GM21360 (cell line): ENCODE measurements around the gene ENAM.

ENCODE experiments used
- ATAC-seq: cut with Tn5 transposase; IDR thresholded peaks from one replicate; pipeline ENCODE4 v1.9.1; 2021; ENCODE audit warnings: mild to moderate bottlenecking, moderate library complexity; ENCODE audit not compliant: unreplicated experiment

Gene ENAM, protein sequence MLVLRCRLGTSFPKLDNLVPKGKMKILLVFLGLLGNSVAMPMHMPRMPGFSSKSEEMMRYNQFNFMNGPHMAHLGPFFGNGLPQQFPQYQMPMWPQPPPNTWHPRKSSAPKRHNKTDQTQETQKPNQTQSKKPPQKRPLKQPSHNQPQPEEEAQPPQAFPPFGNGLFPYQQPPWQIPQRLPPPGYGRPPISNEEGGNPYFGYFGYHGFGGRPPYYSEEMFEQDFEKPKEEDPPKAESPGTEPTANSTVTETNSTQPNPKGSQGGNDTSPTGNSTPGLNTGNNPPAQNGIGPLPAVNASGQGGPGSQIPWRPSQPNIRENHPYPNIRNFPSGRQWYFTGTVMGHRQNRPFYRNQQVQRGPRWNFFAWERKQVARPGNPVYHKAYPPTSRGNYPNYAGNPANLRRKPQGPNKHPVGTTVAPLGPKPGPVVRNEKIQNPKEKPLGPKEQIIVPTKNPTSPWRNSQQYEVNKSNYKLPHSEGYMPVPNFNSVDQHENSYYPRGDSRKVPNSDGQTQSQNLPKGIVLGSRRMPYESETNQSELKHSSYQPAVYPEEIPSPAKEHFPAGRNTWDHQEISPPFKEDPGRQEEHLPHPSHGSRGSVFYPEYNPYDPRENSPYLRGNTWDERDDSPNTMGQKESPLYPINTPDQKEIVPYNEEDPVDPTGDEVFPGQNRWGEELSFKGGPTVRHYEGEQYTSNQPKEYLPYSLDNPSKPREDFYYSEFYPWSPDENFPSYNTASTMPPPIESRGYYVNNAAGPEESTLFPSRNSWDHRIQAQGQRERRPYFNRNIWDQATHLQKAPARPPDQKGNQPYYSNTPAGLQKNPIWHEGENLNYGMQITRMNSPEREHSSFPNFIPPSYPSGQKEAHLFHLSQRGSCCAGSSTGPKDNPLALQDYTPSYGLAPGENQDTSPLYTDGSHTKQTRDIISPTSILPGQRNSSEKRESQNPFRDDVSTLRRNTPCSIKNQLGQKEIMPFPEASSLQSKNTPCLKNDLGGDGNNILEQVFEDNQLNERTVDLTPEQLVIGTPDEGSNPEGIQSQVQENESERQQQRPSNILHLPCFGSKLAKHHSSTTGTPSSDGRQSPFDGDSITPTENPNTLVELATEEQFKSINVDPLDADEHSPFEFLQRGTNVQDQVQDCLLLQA

DNA sequence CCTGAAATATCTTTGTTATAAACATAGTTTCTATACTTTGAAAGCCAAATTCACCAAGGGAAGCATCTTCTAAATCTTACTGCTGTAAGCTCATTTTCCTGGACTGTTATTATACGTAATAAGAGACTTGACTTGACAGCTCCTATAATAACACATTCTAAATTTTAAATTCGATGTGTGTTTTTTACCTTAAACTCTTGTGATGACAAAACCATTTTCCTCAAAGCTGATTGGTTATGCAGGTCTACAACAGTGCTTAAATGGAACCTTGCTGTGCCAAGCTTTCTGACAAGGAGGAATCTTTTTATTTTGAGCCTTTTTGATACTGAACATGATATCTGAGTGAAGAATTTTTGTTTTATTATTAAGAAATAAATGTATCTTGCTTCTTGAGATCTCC is at the start of gene ENAM:
Gene ENAM, plus strand, starts transcription at position 301 of the 400 bp plus-strand sequence. CDS start 757 bp downstream, outside the sequence.
- no peak for ATAC-seq

DNA sequence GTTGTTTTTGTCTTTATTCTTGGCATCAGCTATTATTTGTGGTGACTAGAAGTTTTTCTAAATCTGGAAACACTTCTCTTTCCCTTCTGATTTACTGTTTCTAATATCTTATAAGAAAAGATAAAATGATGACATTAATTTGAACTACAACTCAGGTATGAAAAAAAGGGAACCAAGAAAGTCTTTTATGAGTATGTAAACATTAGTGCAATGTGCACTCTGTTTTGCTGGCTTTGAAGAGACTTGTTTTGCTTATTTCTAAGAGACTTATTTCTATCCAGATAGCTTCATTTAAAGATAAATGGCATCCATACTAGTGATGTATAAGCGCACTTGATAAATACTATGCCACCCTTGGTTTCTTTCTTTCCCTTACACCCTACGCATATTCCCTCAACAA is 46.6 kb upstream of the ENAM start:
- ATAC-seq = no peak

DNA sequence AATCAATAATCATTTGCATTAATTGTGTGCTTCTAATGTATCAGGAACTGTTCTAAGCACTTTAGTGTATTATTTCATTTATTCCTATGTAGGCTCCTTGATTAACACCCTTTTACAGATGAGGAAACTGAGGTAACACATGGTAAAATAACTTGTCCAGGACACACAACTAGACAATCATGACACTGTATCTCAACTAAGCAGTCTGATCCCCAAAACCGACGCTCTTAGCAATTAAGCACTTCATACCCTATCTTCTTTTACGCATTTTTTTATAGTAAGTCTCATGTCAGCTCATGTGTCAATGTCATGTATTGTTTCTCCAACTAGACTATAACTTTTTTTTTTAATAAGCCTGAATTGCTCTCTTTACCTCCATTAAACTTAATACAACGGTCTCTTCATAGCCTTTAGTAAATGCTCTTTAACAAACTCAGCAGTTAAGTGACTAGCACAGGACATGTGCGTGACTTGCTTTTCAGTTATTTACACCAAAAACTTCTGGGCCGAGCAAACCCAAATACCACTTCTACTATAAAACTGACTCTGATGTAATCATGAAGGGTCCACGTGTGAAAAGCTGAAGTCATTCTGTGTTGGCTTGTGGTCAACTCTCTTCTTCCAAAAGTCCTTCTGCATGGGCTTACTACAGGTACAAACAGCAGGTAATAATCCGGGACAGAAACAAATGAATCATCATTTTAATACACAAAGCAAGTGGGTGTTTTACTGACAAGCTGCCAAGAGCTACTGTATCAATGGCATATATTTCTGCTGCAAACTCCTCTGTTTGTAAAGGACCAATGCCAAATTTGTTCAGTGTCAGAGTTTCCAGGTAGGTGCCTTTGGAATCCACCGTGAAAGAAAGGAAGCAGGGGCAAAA is 44.4 kb upstream of the ENAM start:
- ATAC-seq = no peak

DNA sequence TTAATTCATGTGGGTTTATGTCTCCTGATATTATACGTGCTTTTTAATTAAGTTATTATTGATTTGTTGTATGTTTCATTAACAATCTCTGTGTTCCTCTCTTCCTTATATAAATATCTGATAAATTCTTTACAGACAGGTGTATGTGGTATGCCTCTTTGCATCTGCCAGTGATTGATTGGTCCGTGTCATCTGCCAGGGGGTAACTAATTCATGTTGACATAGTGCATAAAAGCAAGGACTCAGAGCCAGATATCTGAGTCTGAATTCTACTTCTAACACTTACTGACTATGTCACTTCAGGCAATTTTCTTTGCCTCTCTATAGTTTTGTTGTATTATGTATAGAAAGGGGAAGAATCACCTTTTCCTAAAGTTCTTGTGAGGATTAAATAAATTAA is 41.7 kb upstream of the ENAM start:
- no peak for ATAC-seq

DNA sequence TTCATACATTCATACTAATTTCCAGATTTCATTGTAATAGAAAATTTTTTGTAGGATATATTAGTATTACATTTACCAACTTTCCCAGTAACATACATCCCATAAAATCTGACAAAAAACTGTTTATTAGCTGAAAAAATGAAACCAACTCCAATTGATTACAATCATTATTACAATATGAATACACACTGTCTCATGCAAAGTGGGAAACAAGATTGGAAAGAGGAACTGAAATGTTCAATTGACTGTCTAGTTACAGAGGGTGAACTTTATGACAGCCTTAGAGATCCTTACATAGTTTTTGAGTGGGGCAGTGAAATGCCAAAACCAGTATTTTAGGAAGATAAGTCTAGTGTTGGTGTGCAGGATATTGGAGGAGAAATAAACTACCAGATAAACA is 38.8 kb upstream of the ENAM start:
- ATAC-seq = peak; percentile 100

DNA sequence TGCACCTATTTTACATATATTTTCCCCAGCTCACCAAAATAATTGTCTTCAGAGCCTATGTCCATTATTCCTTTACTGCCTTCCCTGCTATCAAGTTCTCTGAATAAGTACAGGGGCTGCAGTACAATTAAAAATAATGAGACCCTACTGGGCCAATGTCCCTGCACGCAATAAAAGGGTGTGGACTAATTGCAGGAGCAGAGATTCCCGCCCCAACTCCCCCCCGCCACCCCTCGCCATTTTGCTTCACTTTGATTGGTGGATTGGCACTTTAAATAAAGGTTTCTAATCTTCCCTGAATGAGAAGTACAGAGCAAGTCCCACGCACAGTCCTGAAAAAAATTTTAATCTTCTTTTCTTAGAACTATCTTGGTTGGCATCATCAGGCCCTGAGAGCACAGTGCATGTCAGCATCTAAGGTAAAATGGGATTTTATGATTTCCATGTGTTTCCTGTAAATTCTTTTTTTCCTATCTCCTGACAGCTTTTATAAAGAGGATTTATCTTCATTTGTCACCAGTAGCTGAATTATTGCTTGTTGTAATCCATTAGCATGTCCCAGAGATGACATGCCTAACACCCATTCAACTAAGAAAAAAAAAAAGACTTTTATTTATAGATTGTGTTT is 36.5 kb upstream of the ENAM start, which contains the start of gene AMBN:
Gene AMBN, plus strand, starts transcription at position 302 of the 628 bp plus-strand sequence. Its CDS starts 103 bp downstream, at position 405.
- no peak for ATAC-seq

DNA sequence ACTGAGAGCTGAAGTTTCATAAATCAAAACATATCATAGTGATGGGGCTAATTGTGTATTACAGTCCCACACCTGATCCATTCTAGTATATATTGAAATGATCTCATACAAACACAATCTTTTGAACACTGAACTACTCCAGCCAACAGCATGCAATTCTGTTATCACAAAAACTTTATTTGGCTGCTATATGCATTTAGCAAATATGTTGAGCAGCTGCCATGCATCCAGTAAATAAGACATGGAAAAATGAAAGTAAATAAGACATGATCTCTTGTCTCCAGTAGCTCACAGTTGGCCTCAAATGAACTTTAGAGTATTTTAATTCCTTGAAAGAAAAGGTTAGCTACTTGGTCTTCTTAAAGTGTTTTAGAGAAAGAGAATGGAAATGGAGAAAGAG is 34.3 kb upstream of the ENAM start:
- ATAC-seq = no peak

DNA sequence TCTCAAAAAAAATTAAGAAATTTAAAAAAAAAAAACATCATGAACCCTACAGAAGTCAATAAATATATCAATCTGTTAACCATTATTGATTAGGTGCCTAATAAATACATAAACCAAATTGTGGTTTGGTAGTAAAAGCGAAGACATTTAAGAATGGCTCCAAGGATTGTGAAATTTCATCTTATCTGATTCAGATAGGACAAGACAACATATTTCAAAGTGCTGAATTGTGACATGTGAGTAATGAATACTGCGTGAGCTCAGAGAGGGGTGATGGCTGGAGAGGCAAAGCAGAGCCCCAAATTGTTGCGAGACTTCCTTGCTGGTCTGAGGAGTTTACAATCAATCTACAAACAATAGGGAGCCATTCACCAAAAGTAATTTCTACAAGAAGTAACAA is 28.2 kb upstream of the ENAM start:
- no peak for ATAC-seq

DNA sequence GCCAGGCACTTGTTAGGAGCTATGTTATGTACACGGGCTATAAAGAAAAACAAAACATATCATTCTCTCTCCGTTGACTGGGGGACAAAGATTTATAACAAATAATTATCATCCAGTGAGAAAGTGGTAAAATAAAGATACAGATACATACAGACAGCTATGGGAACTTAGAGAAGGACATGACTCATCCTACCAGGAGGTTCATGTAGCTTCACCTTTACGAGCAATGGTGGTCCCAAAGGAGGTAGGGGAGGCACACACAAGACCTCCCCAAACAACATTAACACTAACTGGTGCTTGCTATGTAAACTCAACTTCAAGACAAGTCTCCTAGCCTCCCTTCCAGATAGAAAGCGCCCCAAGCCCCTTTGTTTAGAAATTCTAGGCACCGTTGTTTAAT is 27.6 kb upstream of the ENAM start:
- no peak for ATAC-seq

DNA sequence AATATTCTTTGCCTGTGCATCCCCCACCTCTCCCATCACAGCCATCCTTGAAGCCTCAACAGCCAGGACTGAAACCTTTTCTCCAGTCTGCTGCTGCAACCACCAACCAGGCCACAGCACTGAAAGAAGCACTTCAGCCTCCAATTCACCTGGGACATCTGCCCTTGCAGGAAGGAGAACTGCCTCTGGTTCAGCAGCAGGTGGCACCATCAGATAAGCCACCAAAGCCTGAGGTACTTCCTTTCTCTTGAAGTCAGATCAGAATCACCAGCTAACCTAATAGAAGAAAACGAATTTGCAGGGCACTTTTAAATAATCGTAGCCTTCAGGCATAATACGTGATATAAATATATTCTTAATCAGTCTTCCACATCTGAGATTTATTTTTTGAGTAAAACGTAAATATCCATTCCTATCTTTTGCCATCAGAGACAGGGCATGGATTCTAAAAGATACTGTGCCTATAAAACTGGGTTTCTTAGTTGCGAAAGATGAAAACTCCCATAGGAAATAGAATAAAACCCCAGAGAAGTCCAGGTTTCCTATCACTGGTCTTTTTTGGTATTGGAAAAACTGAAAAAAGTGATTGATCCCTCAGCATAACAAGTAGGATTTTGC is 27.0 kb upstream of the ENAM start:
- ATAC-seq = peak; percentile 98

DNA sequence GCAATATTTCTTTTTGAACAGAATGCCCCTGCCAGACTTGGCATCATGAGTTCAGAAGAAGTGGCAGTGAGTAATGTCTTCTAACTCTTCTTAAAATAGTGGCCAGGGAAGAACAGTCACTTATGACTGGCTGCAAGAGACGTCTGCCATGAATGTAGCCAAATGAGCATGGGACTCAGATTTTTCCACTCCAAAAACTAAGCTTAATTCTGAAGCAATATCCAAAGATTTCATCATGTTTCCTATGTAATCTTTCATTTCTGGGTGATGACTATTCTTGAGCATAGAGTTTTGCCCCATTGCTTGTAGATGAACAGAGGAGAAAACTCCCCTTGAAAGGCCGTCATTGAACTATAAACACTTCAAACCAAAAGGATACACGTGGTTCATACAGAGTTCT is 24.7 kb upstream of the ENAM start:
- ATAC-seq = no peak

DNA sequence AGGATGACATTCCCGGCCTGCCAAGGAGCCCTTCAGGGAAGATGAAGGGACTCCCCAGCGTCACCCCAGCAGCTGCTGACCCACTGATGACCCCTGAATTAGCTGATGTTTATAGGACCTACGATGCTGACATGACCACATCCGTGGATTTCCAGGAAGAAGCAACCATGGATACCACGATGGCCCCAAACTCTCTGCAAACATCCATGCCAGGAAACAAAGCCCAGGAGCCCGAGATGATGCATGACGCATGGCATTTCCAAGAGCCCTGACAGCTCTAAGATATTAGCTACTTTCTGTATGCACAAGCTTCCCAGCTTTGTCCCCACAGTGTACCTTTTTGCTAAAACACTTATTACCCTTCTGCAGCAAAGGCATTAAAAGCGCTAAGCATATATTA is 22.1 kb upstream of the ENAM start:
- no peak for ATAC-seq

DNA sequence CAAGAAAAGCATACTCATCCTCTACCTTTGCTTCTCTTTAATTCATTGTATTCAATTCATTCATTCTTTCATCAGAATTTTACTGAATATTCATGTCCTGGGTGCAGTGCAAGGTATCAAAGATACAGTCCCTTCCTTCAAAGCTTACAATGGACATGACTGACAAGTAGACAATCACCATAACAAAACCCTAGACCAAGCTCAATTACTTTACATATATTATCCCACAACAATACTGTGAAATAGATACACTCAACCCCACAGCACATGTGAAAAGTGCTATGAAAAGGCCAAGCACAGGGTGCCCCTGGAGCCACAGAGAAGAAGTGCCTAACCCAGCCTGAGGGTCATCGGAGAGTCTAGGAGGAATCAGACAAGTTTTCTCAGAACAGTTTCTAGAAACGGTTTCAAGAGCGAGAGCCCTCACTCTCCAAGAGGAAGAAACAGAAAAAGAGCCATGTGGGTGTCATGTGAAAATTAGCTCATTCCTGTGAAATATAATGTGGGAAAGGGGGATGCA is 21.1 kb upstream of the ENAM start:
- no peak for ATAC-seq

DNA sequence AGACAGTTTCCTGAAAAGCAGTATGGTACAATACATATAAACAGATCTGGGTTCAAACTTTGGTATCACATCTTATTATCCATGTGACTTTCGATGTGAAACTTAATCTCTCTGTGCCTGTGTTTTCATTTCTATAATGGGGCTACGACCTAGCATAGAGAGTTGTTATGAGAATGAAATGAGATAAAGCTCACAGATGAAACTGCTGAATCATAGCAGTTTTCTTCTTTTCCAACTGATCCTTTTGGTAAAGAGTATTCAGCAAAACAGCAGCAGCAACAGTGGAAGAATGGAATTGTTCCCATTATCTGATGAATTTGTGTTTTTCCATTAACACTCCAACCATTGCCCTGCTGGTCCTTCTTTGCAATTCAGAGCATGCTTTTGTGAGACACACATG is 20.2 kb upstream of the ENAM start:
- no peak for ATAC-seq

DNA sequence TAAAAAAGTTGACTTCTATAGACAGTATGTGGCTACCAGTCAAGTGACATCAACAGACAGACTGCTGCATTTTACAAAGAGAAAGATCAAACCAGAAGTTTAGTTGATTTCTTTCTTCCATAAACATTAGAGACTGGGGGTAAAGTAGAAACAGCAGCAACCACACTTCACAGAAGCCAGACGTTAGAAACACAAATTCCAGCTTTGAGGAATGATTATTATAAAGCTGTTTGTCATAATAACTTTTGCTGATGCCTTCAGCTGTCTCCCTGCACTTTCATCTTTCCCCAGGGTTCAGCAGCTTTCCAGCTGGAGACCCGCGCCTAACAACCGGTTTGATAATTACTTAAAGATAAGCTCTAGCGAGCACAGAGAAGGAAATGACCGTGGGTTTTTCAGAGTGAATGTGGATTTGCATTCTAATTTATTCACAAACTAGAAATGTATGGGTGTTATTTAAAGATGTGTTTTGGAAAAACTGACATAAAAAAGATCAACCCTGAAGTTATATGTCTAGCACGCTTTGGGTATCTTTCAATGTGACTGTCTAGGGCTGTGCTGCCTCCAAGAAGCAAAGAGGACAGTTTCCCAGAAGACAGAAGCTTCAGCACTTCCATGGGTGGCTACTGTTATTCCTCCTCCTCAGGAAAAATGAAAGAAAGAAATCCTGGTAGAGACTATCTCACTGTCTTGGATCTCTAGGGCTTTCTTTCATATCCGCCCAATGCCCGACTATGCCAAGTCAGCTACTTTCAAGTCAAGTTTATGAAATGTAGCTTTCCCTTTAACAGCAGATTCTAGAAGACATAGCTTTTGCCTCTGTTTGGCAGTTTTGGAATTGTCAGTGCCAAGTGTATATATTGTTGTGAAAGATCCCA is 15.0 kb upstream of the ENAM start:
- no peak for ATAC-seq

DNA sequence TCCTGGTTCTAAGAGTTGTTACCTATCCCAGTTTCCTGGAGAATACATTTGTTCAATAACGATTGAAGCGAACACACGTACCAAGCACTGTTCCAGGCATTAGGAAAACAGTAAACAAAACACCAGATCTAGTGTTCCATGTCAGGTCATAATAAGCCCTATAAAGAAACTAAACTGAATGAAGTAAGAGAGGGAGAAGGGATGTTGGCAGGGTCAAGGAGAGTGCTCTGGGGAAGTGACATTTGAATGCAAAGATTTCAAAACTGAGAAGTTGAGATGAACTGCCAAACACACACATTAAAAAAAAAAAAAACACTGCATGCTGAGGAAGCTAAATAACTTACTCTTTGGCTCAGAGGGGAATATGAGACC is 14.4 kb upstream of the ENAM start:
- ATAC-seq = no peak

DNA sequence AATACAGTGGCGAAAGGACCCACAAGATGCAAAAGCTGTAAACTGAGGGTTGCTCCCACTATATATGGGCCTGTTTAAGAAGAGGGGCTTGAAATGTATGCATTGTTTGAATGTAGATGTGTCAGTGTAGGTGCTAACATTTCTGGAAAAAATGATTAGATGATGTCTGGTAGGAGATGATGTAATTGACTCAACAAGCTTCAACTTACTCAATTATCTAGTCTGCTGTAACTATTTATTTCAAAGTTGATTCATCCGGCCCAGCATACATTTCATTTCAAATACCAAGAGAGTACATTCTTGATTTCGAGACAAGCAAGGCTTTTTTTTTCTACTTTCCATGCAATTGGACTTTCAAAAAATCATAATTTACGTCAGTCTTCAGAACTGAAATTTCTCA is 9.3 kb upstream of the ENAM start:
- no peak for ATAC-seq

DNA sequence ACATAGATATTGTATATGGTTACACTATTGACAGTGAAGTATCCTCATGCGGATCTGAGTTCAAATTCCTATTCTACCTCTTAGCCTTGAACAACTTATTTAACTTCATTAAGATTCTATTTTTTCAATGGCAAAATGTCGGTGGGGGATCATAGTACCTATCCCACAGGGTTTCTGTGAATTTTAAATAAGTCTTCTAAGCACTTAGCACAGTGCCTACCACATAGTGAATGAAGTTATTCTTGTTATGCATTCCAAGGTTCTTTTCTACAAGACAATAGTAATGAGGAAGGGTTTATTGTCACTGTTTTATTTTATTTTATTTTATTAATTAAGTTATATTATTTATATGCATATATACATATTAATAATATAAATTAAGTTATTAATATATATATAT is 8.8 kb upstream of the ENAM start:
- ATAC-seq = no peak
